ENCODE results near the gene CRISP2.

The CRISP2 gene

DNA sequence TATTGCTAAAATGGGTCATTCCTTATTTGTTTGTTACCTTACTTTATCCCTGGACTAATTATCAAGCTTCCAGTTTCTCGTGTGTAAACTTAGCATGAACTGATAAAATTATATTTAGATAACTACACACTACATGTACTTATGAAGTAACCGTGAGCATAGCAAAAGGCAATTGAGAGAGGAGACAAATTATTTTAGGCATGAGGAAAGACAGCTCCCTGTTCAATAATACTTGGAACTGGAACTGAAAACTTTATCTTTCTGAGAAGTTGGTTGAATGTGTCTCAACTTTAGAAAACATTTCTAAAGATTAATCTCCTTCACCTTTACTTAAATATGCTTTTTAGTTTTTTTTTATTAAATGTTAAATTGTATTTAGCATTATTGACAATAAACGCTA is 19.4 kb upstream of the CRISP2 start:
- no peak for TF ChIP-seq FOXM1 (IDR thresholded peaks at IDR 0.05; ENCODE audit: borderline replicate concordance, low read depth)
- TF ChIP-seq RAD21 (IDR thresholded peaks at IDR 0.05; ENCODE audit: low read depth), result no peak
- TF ChIP-seq TEAD4 (IDR thresholded peaks at IDR 0.05), result no peak
- TF ChIP-seq EGR1 (IDR thresholded peaks at IDR 0.05), result no peak
- TF ChIP-seq YY1 (IDR thresholded peaks at IDR 0.05; ENCODE audit: low read depth), result no peak
- no peak for TF ChIP-seq EP300 (IDR thresholded peaks at IDR 0.05; ENCODE audit: borderline replicate concordance)
- no peak for TF ChIP-seq CEBPB (IDR thresholded peaks at IDR 0.05)
- no peak for TF ChIP-seq TCF12 (IDR thresholded peaks at IDR 0.05; ENCODE audit: low read depth)
- TF ChIP-seq ZBTB7A (IDR thresholded peaks at IDR 0.05; ENCODE audit: low read depth), result no peak
- no peak for TF ChIP-seq CREB1 (IDR thresholded peaks at IDR 0.05; ENCODE audit: low read depth)
- TF ChIP-seq, protein P1, sequence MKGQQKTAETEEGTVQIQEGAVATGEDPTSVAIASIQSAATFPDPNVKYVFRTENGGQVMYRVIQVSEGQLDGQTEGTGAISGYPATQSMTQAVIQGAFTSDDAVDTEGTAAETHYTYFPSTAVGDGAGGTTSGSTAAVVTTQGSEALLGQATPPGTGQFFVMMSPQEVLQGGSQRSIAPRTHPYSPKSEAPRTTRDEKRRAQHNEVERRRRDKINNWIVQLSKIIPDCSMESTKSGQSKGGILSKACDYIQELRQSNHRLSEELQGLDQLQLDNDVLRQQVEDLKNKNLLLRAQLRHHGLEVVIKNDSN (IDR thresholded peaks at IDR 0.05), result no peak
- TF ChIP-seq, protein P2, sequence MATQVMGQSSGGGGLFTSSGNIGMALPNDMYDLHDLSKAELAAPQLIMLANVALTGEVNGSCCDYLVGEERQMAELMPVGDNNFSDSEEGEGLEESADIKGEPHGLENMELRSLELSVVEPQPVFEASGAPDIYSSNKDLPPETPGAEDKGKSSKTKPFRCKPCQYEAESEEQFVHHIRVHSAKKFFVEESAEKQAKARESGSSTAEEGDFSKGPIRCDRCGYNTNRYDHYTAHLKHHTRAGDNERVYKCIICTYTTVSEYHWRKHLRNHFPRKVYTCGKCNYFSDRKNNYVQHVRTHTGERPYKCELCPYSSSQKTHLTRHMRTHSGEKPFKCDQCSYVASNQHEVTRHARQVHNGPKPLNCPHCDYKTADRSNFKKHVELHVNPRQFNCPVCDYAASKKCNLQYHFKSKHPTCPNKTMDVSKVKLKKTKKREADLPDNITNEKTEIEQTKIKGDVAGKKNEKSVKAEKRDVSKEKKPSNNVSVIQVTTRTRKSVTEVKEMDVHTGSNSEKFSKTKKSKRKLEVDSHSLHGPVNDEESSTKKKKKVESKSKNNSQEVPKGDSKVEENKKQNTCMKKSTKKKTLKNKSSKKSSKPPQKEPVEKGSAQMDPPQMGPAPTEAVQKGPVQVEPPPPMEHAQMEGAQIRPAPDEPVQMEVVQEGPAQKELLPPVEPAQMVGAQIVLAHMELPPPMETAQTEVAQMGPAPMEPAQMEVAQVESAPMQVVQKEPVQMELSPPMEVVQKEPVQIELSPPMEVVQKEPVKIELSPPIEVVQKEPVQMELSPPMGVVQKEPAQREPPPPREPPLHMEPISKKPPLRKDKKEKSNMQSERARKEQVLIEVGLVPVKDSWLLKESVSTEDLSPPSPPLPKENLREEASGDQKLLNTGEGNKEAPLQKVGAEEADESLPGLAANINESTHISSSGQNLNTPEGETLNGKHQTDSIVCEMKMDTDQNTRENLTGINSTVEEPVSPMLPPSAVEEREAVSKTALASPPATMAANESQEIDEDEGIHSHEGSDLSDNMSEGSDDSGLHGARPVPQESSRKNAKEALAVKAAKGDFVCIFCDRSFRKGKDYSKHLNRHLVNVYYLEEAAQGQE (IDR thresholded peaks at IDR 0.05; ENCODE audit: low read depth), result no peak
- no peak for TF ChIP-seq NFIC (IDR thresholded peaks at IDR 0.05)
- TF ChIP-seq, protein P3, sequence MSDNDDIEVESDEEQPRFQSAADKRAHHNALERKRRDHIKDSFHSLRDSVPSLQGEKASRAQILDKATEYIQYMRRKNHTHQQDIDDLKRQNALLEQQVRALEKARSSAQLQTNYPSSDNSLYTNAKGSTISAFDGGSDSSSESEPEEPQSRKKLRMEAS (IDR thresholded peaks at IDR 0.05), result no peak

DNA sequence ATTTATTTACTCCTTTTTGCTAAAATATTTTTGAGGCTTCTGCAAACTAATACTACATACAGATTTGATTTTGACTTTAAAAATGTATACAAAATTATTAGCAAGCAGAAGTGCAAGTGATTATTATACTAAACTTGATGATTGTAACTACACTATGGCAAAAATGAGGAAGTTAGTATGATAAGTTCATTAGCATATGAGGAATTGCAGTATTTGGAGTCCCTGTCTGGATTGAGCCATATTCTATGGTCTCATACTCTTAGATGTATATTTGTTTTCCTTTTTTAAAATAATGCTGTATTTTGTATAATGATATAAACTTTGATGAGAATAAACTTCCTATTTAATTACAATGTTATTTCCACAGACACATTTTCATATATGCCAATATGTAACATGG is 16.9 kb upstream of the CRISP2 start:
- TF ChIP-seq, protein P2 (IDR thresholded peaks at IDR 0.05; ENCODE audit: low read depth), result no peak
- TF ChIP-seq FOXM1 (IDR thresholded peaks at IDR 0.05; ENCODE audit: borderline replicate concordance, low read depth) (no peak), CREB1 (IDR thresholded peaks at IDR 0.05; ENCODE audit: low read depth) (no peak), TAF1 (IDR thresholded peaks at IDR 0.05; ENCODE audit: low read depth) (no peak), ZBTB7A (IDR thresholded peaks at IDR 0.05; ENCODE audit: low read depth) (no peak), YY1 (IDR thresholded peaks at IDR 0.05; ENCODE audit: low read depth) (no peak), TEAD4 (IDR thresholded peaks at IDR 0.05) (no peak), TCF12 (IDR thresholded peaks at IDR 0.05; ENCODE audit: low read depth) (no peak), NFIC (IDR thresholded peaks at IDR 0.05) (no peak), EGR1 (IDR thresholded peaks at IDR 0.05) (no peak), RAD21 (IDR thresholded peaks at IDR 0.05; ENCODE audit: low read depth) (no peak), CEBPB (IDR thresholded peaks at IDR 0.05) (no peak), EP300 (IDR thresholded peaks at IDR 0.05; ENCODE audit: borderline replicate concordance) (no peak)
- TF ChIP-seq, protein P3 (IDR thresholded peaks at IDR 0.05), result no peak
- TF ChIP-seq, protein P1 (IDR thresholded peaks at IDR 0.05), result no peak

DNA sequence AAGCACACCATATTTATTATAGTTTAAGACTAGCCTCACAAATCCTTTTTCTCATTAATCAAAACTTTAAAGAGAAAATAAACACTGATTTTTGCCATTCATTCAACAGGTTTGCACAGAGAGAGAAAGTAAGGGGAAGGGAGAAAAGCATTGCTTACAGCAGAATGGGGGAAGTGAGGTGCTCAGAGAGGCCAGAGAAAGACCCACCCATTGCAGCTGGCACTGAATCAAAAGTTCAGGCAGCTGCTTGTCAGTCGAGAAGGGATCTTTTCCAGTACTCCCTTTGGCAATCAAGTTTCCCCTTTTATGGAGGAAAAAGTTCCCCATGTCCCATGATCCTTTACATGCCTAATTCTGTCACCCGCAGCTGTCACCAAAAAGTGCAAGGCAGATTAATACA is 8.0 kb upstream of the CRISP2 start:
- no peak for TF ChIP-seq YY1 (IDR thresholded peaks at IDR 0.05; ENCODE audit: low read depth)
- TF ChIP-seq EP300 (IDR thresholded peaks at IDR 0.05; ENCODE audit: borderline replicate concordance), result no peak
- TF ChIP-seq, protein P3 (IDR thresholded peaks at IDR 0.05), result no peak
- TF ChIP-seq FOXM1 (IDR thresholded peaks at IDR 0.05; ENCODE audit: borderline replicate concordance, low read depth), result no peak
- no peak for TF ChIP-seq CREB1 (IDR thresholded peaks at IDR 0.05; ENCODE audit: low read depth)
- TF ChIP-seq TAF1 (IDR thresholded peaks at IDR 0.05; ENCODE audit: low read depth), result no peak
- TF ChIP-seq RAD21 (IDR thresholded peaks at IDR 0.05; ENCODE audit: low read depth), result no peak
- TF ChIP-seq, protein P1 (IDR thresholded peaks at IDR 0.05), result no peak
- no peak for TF ChIP-seq ZBTB7A (IDR thresholded peaks at IDR 0.05; ENCODE audit: low read depth)
- TF ChIP-seq TEAD4 (IDR thresholded peaks at IDR 0.05), result no peak
- no peak for TF ChIP-seq TCF12 (IDR thresholded peaks at IDR 0.05; ENCODE audit: low read depth)

DNA sequence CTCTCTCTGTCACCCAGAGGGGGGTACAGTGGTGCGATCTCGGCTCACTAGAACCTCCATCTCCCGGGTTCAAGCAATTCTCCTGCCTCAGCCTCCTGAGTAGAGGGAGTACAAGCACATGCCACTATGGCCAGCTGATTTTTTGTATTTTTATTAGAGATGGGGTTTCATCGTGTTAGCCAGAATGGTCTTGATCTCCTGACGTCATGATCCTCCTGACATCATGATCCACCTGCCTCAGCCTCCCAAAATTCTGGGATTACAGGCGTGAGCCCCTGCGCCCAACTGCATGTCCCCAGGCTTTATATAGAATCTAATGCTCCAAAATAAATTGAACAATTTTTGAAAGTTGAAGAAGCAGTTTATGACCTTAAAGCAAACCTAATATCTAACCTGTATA is 7.0 kb upstream of the CRISP2 start:
- TF ChIP-seq EGR1 (IDR thresholded peaks at IDR 0.05) (no peak), CEBPB (IDR thresholded peaks at IDR 0.05) (no peak), YY1 (IDR thresholded peaks at IDR 0.05; ENCODE audit: low read depth) (no peak), TCF12 (IDR thresholded peaks at IDR 0.05; ENCODE audit: low read depth) (no peak), FOXM1 (IDR thresholded peaks at IDR 0.05; ENCODE audit: borderline replicate concordance, low read depth) (no peak), CREB1 (IDR thresholded peaks at IDR 0.05; ENCODE audit: low read depth) (no peak), TEAD4 (IDR thresholded peaks at IDR 0.05) (no peak), ZBTB7A (IDR thresholded peaks at IDR 0.05; ENCODE audit: low read depth) (no peak), EP300 (IDR thresholded peaks at IDR 0.05; ENCODE audit: borderline replicate concordance) (no peak), RAD21 (IDR thresholded peaks at IDR 0.05; ENCODE audit: low read depth) (no peak), TAF1 (IDR thresholded peaks at IDR 0.05; ENCODE audit: low read depth) (no peak), NFIC (IDR thresholded peaks at IDR 0.05) (no peak)
- TF ChIP-seq, protein P3 (IDR thresholded peaks at IDR 0.05), result no peak
- TF ChIP-seq, protein P1 (IDR thresholded peaks at IDR 0.05), result no peak
- TF ChIP-seq, protein P2 (IDR thresholded peaks at IDR 0.05; ENCODE audit: low read depth), result no peak

All from Ishikawa (cell line).